ENCODE data around the gene LRRC70. TPM values are rescaled to one million over a fixed set of nuclear protein-coding genes. Genes with fewer than 3 reads are reported as not detected.
"Not testable (repeated sequence)": the region's sequence is repeated elsewhere in the genome, so short reads cannot be mapped to it uniquely, and the experiment has no call there.

LRRC70 gene
- total RNA-seq, 4 donors from 2014 or later: 1.0 to 3.6 (median 2.3) TPM

DNA sequence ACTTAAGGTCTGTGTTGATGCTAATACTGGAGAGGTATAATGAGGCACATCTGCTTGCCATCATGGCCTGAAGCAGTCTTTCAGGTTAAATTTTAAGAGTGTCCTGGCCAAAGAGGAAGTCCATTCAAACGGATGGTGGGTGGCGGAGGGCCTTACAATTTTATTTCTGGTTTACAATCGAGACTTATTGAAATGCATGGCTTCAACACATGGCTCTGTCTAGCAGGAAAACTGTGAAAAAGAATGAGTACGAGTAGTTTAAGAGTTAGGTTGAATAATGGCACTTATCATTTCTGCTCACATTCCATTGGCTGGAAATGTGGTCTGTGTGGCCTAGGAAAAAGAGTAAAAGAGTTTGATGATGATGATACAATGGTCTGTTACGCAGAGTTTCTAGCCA lies 42.1 kb downstream of the LRRC70 start:
- H3K9me3 ChIP-seq: no peaks in the 10 kb centered on the region
- WGBS: 88% methylated on average over 5 of the region's 5 CpGs
- no peaks in the 10 kb centered on the region for H3K4me1 ChIP-seq
- no peaks in the 10 kb centered on the region for H3K36me3 ChIP-seq
- no peak for TF ChIP-seq POLR2A (IDR thresholded peaks at IDR 0.05; ENCODE audit: low read depth)
- no peak for DNase-seq (ENCODE audit: extremely low spot score)
- H3K27me3 ChIP-seq: no peaks in the 10 kb centered on the region
- intact Hi-C loops (cut with DNase I): no loop called here
- no peak overlapping the region for H3K4me3 ChIP-seq
- H3K27ac ChIP-seq (replicated peaks in 1 of 4): no peak overlapping the region

DNA sequence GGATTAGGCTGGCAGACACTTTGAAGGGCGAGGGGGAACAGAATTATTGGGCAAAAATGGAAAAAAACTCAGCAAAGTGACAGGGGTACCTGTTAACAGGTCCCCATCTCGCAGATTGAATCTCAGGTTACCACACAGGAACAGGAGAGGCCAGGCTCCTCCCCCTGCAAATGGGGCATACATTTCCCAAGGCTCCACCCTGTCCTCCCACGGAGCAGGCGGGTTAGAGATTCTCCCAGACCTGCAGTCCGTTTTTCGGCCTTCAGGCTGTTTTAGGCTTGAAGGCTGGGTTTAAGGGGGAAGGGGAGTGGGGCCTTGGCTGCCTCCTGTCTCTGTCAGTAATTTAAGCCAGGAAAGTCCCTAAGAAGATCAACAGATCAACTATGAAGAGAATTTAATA lies 42.7 kb downstream of the LRRC70 start:
- no peak overlapping the region for H3K4me3 ChIP-seq
- H3K27ac ChIP-seq (replicated peaks in 1 of 4): no peak overlapping the region
- WGBS: 88% methylated on average over 6 of the region's 6 CpGs
- no peaks in the 10 kb centered on the region for H3K4me1 ChIP-seq
- intact Hi-C loops (cut with DNase I): no loop called here
- no peaks in the 10 kb centered on the region for H3K9me3 ChIP-seq
- TF ChIP-seq POLR2A (IDR thresholded peaks at IDR 0.05; ENCODE audit: low read depth): no peak
- no peak for TF ChIP-seq EP300 (IDR thresholded peaks at IDR 0.05)
- no peak for TF ChIP-seq POLR2AphosphoS5 (IDR thresholded peaks at IDR 0.05)
- TF ChIP-seq, protein P1, sequence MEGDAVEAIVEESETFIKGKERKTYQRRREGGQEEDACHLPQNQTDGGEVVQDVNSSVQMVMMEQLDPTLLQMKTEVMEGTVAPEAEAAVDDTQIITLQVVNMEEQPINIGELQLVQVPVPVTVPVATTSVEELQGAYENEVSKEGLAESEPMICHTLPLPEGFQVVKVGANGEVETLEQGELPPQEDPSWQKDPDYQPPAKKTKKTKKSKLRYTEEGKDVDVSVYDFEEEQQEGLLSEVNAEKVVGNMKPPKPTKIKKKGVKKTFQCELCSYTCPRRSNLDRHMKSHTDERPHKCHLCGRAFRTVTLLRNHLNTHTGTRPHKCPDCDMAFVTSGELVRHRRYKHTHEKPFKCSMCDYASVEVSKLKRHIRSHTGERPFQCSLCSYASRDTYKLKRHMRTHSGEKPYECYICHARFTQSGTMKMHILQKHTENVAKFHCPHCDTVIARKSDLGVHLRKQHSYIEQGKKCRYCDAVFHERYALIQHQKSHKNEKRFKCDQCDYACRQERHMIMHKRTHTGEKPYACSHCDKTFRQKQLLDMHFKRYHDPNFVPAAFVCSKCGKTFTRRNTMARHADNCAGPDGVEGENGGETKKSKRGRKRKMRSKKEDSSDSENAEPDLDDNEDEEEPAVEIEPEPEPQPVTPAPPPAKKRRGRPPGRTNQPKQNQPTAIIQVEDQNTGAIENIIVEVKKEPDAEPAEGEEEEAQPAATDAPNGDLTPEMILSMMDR (IDR thresholded peaks at IDR 0.05): no peak
- DNase-seq (ENCODE audit: extremely low spot score): no peak
- peaks cover 0 to 3% (median 0%) of the 10 kb centered on the region in 4 donors for H3K36me3 ChIP-seq
- no peaks in the 10 kb centered on the region for H3K27me3 ChIP-seq

DNA sequence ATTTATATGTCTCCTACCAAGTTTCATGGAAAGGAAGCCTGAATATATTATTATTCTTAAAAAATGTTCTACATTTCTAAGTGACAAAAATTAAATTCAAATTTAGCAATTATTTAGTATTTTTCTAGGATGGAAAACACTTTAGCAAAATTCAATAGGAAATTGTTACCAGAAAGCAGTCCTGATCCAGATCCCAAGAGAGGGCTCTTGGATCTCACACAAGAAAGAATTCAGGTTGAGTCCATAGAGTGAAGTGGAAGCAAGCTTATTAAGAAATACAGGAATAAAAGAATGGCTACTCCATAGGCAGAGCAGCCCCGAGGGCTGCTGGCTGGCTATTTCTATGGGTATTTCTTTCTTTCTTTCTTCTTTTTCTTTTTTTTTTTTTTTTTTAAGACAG lies 44.7 kb downstream of the LRRC70 start:
- no peaks in the 10 kb centered on the region for H3K27me3 ChIP-seq
- TF ChIP-seq, protein P1 (IDR thresholded peaks at IDR 0.05): no peak
- no peak for TF ChIP-seq POLR2A (IDR thresholded peaks at IDR 0.05; ENCODE audit: low read depth)
- no peak for TF ChIP-seq POLR2AphosphoS5 (IDR thresholded peaks at IDR 0.05)
- TF ChIP-seq EP300 (IDR thresholded peaks at IDR 0.05): no peak
- whole genome bisulfite sequencing: 94% methylated on average over 1 of the region's 1 CpG
- H3K4me1 ChIP-seq: no peaks in the 10 kb centered on the region
- no peaks in the 10 kb centered on the region for H3K9me3 ChIP-seq
- no peak overlapping the region for H3K27ac ChIP-seq (replicated peaks in 1 of 4)
- intact Hi-C loops (cut with DNase I): no loop called here
- H3K36me3 ChIP-seq: peaks cover 0 to 21% (median 16%) of the 10 kb centered on the region in 4 donors
- H3K4me3 ChIP-seq: no peak overlapping the region
- DNase-seq (ENCODE audit: extremely low spot score): no peak

DNA sequence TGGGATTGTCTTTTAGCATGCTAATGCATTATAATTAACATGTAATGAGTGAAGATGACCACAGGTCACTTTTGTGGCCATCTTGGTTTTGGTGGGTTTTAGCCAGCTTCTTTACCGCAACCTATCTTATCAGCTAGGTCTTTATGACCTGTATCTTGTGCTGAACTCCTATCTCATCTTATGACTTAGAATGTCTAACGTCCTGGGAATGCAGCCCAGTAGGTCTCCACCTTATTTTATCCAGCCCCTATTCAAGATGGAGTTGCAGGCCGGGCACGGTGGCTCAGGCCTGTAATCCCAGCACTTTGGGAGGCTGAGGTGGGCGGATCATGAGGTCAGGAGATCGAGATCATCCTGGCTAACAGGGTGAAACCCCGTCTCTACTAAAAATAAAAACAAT lies 45.8 kb downstream of the LRRC70 start:
- WGBS: 96% methylated on average over 7 of the region's 7 CpGs
- DNase-seq (ENCODE audit: extremely low spot score); H3K4me1 ChIP-seq; H3K9me3 ChIP-seq; H3K27me3 ChIP-seq; H3K27ac ChIP-seq (replicated peaks in 1 of 4); H3K4me3 ChIP-seq; intact Hi-C loops (cut with DNase I): not testable (repeated sequence)
- peaks cover 0 to 33% (median 22%) of the 10 kb centered on the region in 4 donors for H3K36me3 ChIP-seq

DNA sequence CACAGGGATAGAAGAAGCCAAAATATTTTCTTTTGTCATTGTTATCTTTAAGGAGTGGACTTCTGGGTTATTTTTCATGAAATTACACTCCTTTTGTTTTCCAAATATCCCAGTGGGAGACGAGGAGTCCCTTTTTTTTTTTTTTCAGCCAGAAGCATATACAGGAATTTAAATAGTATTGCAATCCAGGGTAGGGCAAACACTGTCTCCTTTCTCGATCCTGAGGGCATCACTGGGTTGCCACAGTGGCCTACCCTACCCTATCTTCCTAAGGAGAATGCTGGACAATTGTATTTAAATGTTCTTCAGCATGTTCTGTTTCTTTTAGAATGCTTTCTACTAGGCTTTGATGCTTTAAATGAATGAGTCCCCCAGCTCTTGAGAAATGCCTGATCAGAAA lies 47.9 kb downstream of the LRRC70 start:
- peaks cover 0 to 40% (median 28%) of the 10 kb centered on the region in 4 donors for H3K36me3 ChIP-seq

DNA sequence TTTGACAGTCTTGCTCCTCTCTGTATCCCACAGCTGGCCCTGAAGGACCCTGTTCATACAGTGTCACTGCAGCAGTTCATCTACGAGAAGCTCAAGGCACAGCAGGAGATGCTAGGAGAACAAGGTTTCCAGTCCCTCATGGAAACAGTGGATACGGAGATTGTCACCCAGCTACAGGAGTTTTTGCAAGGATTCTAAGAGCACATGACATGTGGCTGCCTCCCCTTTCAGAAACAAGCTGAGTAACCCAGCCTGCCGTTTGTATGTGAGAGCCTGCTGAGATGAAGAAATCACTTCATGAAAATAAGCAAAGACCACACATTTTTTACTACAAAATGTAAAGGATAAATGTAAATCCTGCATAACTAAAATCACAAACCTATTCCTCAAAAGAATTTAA lies 48.5 kb downstream of the LRRC70 start:
- H3K4me3 ChIP-seq: no peak overlapping the region
- H3K36me3 ChIP-seq: peaks cover 0 to 40% (median 28%) of the 10 kb centered on the region in 4 donors
- TF ChIP-seq POLR2A (IDR thresholded peaks at IDR 0.05; ENCODE audit: low read depth) (no peak), EP300 (IDR thresholded peaks at IDR 0.05) (no peak)
- TF ChIP-seq, protein P1 (IDR thresholded peaks at IDR 0.05): no peak
- no peak overlapping the region for H3K27ac ChIP-seq (replicated peaks in 1 of 4)
- WGBS: 85% methylated on average over 3 of the region's 3 CpGs
- intact Hi-C loops (cut with DNase I): no loop called here
- H3K4me1 ChIP-seq: no peaks in the 10 kb centered on the region
- DNase-seq (ENCODE audit: extremely low spot score): no peak
- H3K9me3 ChIP-seq: no peaks in the 10 kb centered on the region
- no peaks in the 10 kb centered on the region for H3K27me3 ChIP-seq

More for the DNA sequence above, 47.9 kb downstream of the LRRC70 start:
- DNase-seq (ENCODE audit: extremely low spot score): no peak
- intact Hi-C loops (cut with DNase I): no loop called here
- no peak overlapping the region for H3K27ac ChIP-seq (replicated peaks in 1 of 4)
- WGBS: 85% methylated on average over 2 of the region's 2 CpGs
- no peaks in the 10 kb centered on the region for H3K4me1 ChIP-seq
- no peaks in the 10 kb centered on the region for H3K9me3 ChIP-seq
- TF ChIP-seq POLR2A (IDR thresholded peaks at IDR 0.05; ENCODE audit: low read depth): no peak
- no peak for TF ChIP-seq EP300 (IDR thresholded peaks at IDR 0.05)
- TF ChIP-seq, protein P1 (IDR thresholded peaks at IDR 0.05): no peak
- no peak overlapping the region for H3K4me3 ChIP-seq
- H3K27me3 ChIP-seq: no peaks in the 10 kb centered on the region
